Heart right ventricle (tissue), 16 donors: ENCODE results near the gene RCAN3. TPM values are rescaled to one million over a fixed set of nuclear protein-coding genes. Genes with fewer than 3 reads are reported as not detected.
"Not testable (repeated sequence)": the region's sequence is repeated elsewhere in the genome, so short reads cannot be mapped to it uniquely, and the experiment has no call there.

ENCODE experiments used
- ATAC-seq, 8 donors: fragments of 200-7000 bp; cut with Tn5 transposase; one replicate each; pipeline ENCODE4 v1.9.1; 2020; ENCODE audit warnings: mild to moderate bottlenecking in 8 of 8, moderate library complexity in 8 of 8, moderate number of reproducible peaks in 1 of 8
- DNase-seq, 2 donors: peaks; one replicate each; pipeline ENCODE4 v3.0.0-alpha.2; 2020
- H3K27ac ChIP-seq, 10 donors: fragments of 200-600 bp; sonication (generic) in 2 of 10; one replicate each; pipeline versions ENCODE4 v1.5.0 to v1.8.0; 2020 to 2022; ENCODE audit warnings: mild to moderate bottlenecking in 3 of 10
- H3K27me3 ChIP-seq, 7 donors: fragments of 200-600 bp; one replicate each; pipeline ENCODE4 v1.8.0; 2021 to 2022; ENCODE audit warnings: mild to moderate bottlenecking in 2 of 7
- H3K36me3 ChIP-seq, 9 donors: fragments of 200-600 bp; sonication (generic) in 1 of 9; one replicate each; pipeline versions ENCODE4 v1.5.0 to v1.8.0; 2020 to 2022; ENCODE audit warnings: mild to moderate bottlenecking in 2 of 9
- H3K4me1 ChIP-seq, 9 donors: fragments of 200-600 bp; sonication (generic) in 1 of 9; one replicate each; pipeline versions ENCODE4 v1.5.0 to v1.8.0; 2020 to 2022; ENCODE audit warnings: mild to moderate bottlenecking in 4 of 9
- H3K4me3 ChIP-seq, 10 donors: fragments of 200-600 bp; sonication (generic) in 2 of 10; one replicate each; pipeline versions ENCODE4 v1.5.0 to v1.8.0; 2020 to 2022; ENCODE audit warnings: mild to moderate bottlenecking in 7 of 10, moderate library complexity in 2 of 10
- H3K9me3 ChIP-seq, 11 donors: fragments of 200-600 bp in 10 of 11; sonication (generic) in 2 of 11; one replicate each; pipeline versions ENCODE4 v1.5.0 to v1.8.0; 2013 to 2022; ENCODE audit warnings: mild to moderate bottlenecking in 2 of 11, control low read depth in 1 of 11, moderate library complexity in 1 of 11
- WGBS, 2 donors: extraction: QIAGEN DNeasy Blood & Tissue Kit; methylation state at CpG; one replicate each; pipeline ENCODE4 v1.1.7; 2013; ENCODE audit warnings: inconsistent platforms in 1 of 2; 5-methylcytosine and 5-hydroxymethylcytosine counted together
- intact Hi-C, 10 donors: fragments of 100-400 bp; cut with DNase I; formaldehyde crosslinking; loops; one replicate each; pipeline versions ENCODE4 v1.11.1 to v1.14.2; 2022
- polyA plus RNA-seq, 2 donors: library from polyadenylated mRNA; stranded (reverse); fragments of 200-250 nt; gene quantifications; one replicate each; pipeline ENCODE4 v1.2.3, GENCODE V29; 2013
- total RNA-seq, 10 donors: library from RNA; stranded (reverse); fragmentation: NEBNext Ultra II Directional in 3 of 10; extraction: Animal tissue kit (Norgen Biotek cat#: 25700) in 3 of 10; gene quantifications; one replicate each; pipeline versions ENCODE4 v1.2.1 to v1.2.4, GENCODE V29; 2021 to 2023
- TF ChIP-seq, protein P1 (sequence below), 9 donors: fragments of 200-600 bp; sonication (generic) in 2 of 9; IDR thresholded peaks; one replicate each; pipeline versions ENCODE4 v1.5.0 to v1.8.0; 2021 to 2022; ENCODE audit warnings: antibody characterized with exemption in 9 of 9, mild to moderate bottlenecking in 5 of 9, moderate library complexity in 1 of 9
- donor health status: Arrhythmogenic right ventricular cardiomyopathy.
- donor health status: ischemic (EF 13 %, LVEDD 7.1; RV severe dilation, severe dysfunction).
- donor health status: healthy with polysubstance abuse.
- donor health status: DM: no; HTN: yes; CAD: no.
- donor health status: DM: no; HTN: no; CAD: no.
- donor health status: ischemic (EF 25% LVEDD 6.9; RV normal size, moderate dysfunction).
- donor health status: ischemic (EF 25% LVEDD 5.7; RV mildly dilated, moderate dysfunction).
- donor health status: healthy.
- donor health status: DM: yes; HTN: yes; CAD: no.
- donor health status: Ischemic cardiomyopathy.
- donor health status: ischemic (EF 35%, LVEDD 5.7; RV mildly dilated, moderate dysfunction).
- donor health status: nonischemic (EF 11% LVEDD 7.7; RV severe dilation, severe dysfunction).
- donor health status: DM: yes; HTN: yes; CAD: no.
- donor health status: PGD.
- donor health status: ischemic (EF 29% LVEDD 5.4; RV normal size, mild dysfunction).
- donor health status: nonischemic (EF 23%, LVEDD 6.1; RV moderate dilation, normal function).

Gene RCAN3
- total and polyA plus RNA-seq, 12 donors: 2.3 to 7.9 (median 5.5) TPM

DNA sequence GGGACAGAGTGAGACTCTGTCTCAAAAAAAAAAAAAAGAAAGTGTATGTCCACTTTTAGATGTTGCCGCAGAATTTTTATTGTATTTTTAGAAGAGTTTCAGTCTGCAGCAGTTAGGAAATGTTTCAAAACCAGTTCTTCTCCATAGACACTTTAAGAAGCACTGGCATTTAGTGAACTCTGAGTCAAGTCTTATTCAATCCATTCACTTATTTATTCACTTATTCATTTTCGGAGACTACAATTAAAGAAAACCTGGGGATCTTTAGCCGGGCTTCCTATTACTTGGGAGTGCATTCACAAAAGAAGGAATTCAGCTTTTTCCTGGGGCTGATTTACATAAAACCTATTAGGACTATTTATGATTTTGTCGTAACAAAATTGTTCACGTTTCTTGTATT, 12.3 kb downstream of the RCAN3 start:
- Histone ChIP-seq H3K36me3 (peaks cover 0 to 17% (median 0%) of the 10 kb centered on the region in 9 donors), H3K9me3 (no peaks in the 10 kb centered on the region), H3K4me3 (no peak overlapping the region), H3K27me3 (no peaks in the 10 kb centered on the region), H3K4me1 (no peaks in the 10 kb centered on the region), H3K27ac (no peak overlapping the region)
- no peak for ATAC-seq
- TF ChIP-seq, protein P1, sequence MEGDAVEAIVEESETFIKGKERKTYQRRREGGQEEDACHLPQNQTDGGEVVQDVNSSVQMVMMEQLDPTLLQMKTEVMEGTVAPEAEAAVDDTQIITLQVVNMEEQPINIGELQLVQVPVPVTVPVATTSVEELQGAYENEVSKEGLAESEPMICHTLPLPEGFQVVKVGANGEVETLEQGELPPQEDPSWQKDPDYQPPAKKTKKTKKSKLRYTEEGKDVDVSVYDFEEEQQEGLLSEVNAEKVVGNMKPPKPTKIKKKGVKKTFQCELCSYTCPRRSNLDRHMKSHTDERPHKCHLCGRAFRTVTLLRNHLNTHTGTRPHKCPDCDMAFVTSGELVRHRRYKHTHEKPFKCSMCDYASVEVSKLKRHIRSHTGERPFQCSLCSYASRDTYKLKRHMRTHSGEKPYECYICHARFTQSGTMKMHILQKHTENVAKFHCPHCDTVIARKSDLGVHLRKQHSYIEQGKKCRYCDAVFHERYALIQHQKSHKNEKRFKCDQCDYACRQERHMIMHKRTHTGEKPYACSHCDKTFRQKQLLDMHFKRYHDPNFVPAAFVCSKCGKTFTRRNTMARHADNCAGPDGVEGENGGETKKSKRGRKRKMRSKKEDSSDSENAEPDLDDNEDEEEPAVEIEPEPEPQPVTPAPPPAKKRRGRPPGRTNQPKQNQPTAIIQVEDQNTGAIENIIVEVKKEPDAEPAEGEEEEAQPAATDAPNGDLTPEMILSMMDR (IDR thresholded peaks at IDR 0.05): no peak
- DNase-seq: no peak
- intact Hi-C loops: no loop called here
- 95 to 96% methylated on average over 5 of the region's 5 CpGs for WGBS, 2 donors

DNA sequence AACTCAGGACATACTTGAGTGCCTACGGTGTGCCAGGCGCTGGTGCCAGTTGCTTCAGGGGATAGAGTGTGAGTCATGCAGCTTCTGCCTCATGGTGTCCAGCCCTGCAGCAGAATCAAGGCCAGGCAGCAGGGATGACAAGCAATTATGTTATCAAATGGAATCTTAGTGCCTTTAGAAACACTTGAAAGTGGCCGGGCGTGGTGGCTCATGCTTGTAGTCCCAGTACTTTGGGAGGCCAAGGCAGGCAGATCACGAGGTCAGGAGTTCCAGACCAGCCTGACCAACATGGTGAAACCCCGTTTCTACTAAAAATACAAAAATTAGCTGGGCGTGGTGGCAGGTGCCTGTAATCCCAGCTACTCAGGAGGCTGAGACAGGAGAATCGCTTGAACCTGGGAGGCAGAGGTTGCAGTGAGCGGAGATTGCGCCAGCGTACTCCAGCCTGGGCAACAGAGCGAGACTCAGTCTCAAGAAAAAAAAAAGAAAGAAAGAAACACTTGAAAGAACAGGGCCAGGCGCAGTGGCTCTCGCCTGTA, 13.1 kb downstream of the RCAN3 start:
- H3K9me3 ChIP-seq, intact Hi-C loops, H3K27ac ChIP-seq, H3K4me1 ChIP-seq, H3K27me3 ChIP-seq, DNase-seq, H3K4me3 ChIP-seq: not testable (repeated sequence)
- peak in 1 of 8 donors; percentile 81 for ATAC-seq
- 88 to 90% methylated on average over 14 of the region's 14 CpGs for WGBS, 2 donors
- peaks cover 0 to 17% (median 0%) of the 10 kb centered on the region in 9 donors for H3K36me3 ChIP-seq

DNA sequence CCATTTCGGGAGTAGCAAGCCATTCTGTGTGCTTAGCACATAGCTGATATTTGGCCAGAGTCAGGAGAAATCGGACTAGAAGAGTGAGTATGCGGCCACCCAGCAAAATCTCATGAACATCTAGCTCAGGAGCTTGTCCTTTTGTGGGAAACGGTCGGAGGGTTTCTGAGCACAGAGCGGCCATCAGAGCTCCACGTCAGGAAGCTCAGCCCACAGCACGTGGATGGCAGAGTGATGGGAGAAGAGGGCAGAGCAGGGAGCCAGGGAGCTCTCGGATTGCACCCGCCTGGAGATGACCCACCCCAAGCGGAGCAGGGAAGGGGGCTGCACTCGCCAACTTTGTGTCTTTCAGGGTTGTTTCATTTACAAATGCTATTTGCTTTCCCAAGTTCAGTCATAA, 13.9 kb downstream of the RCAN3 start:
- H3K9me3 ChIP-seq: no peaks in the 10 kb centered on the region
- H3K27ac ChIP-seq: no peak overlapping the region
- H3K27me3 ChIP-seq: no peaks in the 10 kb centered on the region
- H3K4me3 ChIP-seq: no peak overlapping the region
- H3K36me3 ChIP-seq: peaks cover 0 to 17% (median 0%) of the 10 kb centered on the region in 9 donors
- intact Hi-C loops: no loop called here
- H3K4me1 ChIP-seq: no peaks in the 10 kb centered on the region
- no peak for ATAC-seq
- WGBS, 2 donors: 90% methylated on average over 12 of the region's 12 CpGs
- TF ChIP-seq, protein P1 (IDR thresholded peaks at IDR 0.05): no peak
- DNase-seq: no peak

DNA sequence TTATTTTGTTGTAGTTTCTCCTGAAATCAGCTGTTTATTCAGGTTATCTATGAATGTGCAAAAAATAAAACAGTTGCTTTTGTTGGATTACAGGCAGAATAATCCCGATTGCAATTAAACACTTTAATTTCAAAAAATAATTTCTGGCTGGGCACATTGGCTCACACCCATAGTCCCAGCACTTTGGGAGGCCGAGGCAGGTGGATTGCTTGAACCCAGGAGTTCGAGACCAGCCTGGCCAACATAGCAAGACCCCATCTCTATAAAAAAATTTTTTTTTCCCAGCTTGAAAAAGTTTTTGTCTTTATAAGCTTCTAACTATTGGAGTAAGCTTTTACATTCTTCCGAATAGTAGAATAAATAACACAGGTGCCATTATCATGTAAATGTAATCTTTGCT, 15.3 kb downstream of the RCAN3 start:
- Histone ChIP-seq H3K36me3 (peaks cover 0 to 17% (median 0%) of the 10 kb centered on the region in 9 donors), H3K27me3 (no peaks in the 10 kb centered on the region), H3K4me3 (no peak overlapping the region), H3K9me3 (no peaks in the 10 kb centered on the region), H3K4me1 (no peaks in the 10 kb centered on the region), H3K27ac (no peak overlapping the region)
- TF ChIP-seq, protein P1 (IDR thresholded peaks at IDR 0.05): no peak
- DNase-seq (no peak), ATAC-seq (no peak)
- 95 to 97% methylated on average over 4 of the region's 4 CpGs for WGBS, 2 donors
- intact Hi-C loops: no loop called here

DNA sequence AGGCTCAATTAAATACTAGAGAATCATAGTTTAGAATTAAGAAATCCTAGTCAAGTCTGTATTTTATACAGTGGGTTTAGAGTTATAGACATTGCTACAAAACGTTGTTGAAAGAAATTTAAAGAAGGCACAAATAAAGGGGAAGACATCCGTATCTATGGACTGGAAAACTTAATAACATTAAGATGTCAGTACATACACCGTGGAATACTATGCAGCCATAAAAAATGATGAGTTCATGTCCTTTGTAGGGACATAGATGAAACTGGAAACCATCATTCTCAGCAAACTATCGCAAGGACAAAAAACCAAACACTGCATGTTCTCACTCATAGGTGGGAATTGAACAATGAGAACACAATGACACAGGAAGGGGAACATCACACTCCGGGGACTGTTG, 17.6 kb downstream of the RCAN3 start:
- ATAC-seq, H3K27me3 ChIP-seq, H3K27ac ChIP-seq, H3K4me3 ChIP-seq, H3K9me3 ChIP-seq, H3K4me1 ChIP-seq, DNase-seq, H3K36me3 ChIP-seq: not testable (repeated sequence)
- intact Hi-C loops: loop anchor here in 3 of 10 donors (10.0 kb wide), 3 partner anchors 85 to 105 kb away; partner anchors contain the start of genes NIPAL3 (in 1 of the 3) and STPG1 (in 1 of the 3)
- WGBS, 2 donors: 93 to 98% methylated on average over 5 of the region's 5 CpGs
